Activated naive CD8-positive, alpha-beta T cell treated with anti-CD3 and anti-CD28 coated beads, Interleukin-2, amount 10 ng/mL, durations not matched to agents 7 days and 5 days (primary cell): ENCODE measurements around the gene PFDN2. TPM values are rescaled to one million over a fixed set of nuclear protein-coding genes. Genes with fewer than 3 reads are reported as not detected.
A peak's percentile ranks its signal among the peaks of the same experiment; 100 is the strongest.

Experiments used
- ATAC-seq: fragments of 150-1000 bp; cut with Tn5 transposase; one replicate; pipeline ENCODE4 v1.10.0; 2021; ENCODE audit warnings: low read depth, moderate library complexity
- POLR2A ChIA-PET: fragments of 350-600 bp; sonication (Branson Sonifier 250); formaldehyde crosslinking; loops from one replicate; lab custom pipeline; 2021; ENCODE audit warnings: antibody characterized with exemption; lab: Charles Lee
- DNase-seq: peaks from one replicate; pipeline ENCODE4 v3.0.0; 2021
- H3K27ac Mint-ChIP-seq: one replicate; pipeline ENCODE4 v1.8.0; 2022; ENCODE audit warnings: mild to moderate bottlenecking, mixed read lengths
- H3K27me3 Mint-ChIP-seq: one replicate; pipeline ENCODE4 v1.8.0; 2022; ENCODE audit warnings: mild to moderate bottlenecking, moderate library complexity, mixed read lengths
- H3K36me3 Mint-ChIP-seq: one replicate; pipeline ENCODE4 v1.8.0; 2021; ENCODE audit warnings: mild to moderate bottlenecking, mixed read lengths
- H3K4me1 Mint-ChIP-seq: one replicate; pipeline ENCODE4 v1.8.0; 2021; ENCODE audit warnings: mixed read lengths
- H3K4me3 Mint-ChIP-seq: one replicate; pipeline ENCODE4 v1.8.0; 2022; ENCODE audit warnings: mild to moderate bottlenecking, moderate library complexity, mixed read lengths
- H3K9me3 Mint-ChIP-seq: one replicate; pipeline ENCODE4 v1.8.0; 2021; ENCODE audit warnings: mixed read lengths
- total RNA-seq, 2 experiments: library from RNA; stranded (reverse); gene quantifications; one replicate each; pipeline ENCODE4 v1.2.3, GENCODE V29; 2021

Gene PFDN2
- total RNA-seq, 2 experiments from 2014 or later, result 54.1 to 62.3 TPM

DNA sequence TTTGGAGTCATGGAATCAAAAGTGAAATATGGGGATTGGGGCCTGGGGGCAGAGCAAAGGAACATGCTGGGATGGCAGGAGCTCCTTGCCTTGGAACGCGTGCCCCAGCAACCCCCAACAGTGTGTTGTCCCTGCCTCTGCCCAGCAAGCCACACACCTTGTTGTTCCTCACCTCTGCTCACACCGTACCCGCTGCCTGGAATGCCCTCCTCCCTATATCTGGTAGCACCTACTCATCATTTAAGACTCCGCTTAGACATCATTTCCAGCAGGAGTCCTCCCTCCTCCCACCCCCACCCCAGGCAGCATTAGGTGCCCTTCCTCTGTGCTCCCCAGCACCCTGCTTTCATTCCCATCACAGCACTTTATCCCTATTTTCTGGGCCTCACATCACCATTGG, 36.3 kb downstream of the PFDN2 start:
- DNase-seq (no peak), ATAC-seq (no peak)
- Mint-ChIP-seq H3K36me3 (no peaks in the 10 kb centered on the region), H3K27ac (no peak overlapping the region), H3K4me1 (peaks cover 7% of the 10 kb centered on the region), H3K4me3 (no peak overlapping the region), H3K27me3 (no peaks in the 10 kb centered on the region), H3K9me3 (no peaks in the 10 kb centered on the region)
- POLR2A ChIA-PET, result interaction anchor here (2.3 kb wide), 1 partner anchor 11 kb away, joined by 6 read pairs; the partner anchor contains the start of gene ARHGAP30

DNA sequence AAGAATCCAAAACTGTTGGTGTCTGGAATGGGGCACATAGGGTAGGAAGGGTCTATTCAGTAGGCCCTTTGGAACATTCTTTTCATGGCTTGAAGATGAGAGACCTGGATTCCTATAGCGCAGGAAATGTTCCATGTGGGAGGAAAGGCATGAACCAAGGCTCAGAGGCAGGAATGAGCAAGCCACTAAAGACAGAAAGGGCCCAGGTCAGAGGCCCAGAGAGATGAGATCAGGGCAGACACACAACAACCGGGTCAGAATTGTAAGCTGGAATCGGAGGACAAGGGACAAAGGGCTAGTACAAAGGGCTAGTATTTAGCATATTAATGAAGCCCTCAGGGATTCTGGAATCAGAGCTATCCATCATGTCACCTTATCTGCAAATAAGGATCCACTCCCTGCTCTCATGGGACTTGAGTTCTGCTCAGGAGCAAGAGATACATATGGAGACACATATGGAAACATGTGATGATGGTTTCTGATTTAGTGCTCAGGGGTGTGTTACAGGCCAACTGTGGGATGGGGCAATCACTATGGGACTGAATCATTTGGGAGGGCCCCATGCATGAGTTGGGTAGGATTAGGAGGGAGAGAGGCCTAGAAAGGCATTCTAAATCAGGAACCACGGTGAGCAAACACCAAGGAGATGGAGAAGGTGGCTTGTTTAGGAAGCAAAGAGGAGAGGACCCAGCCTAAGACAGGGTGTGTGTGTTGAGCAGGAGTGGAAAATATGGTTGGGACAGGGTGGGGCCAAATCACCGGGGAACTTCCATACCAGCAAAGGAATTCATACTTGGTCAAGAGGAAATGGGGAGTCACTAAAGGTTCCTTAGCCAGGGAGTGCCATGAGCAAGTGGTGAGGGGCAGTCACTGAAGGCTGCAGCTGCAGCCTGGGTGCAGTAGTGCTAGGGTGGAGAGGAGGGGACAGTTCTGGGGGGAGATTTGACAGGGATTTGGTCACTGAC, 37.1 kb downstream of the PFDN2 start:
- H3K4me3 Mint-ChIP-seq, result no peak overlapping the region
- DNase-seq (no peak), ATAC-seq (no peak)
- H3K4me1 Mint-ChIP-seq, result peaks cover 7% of the 10 kb centered on the region
- no peaks in the 10 kb centered on the region for H3K27me3 Mint-ChIP-seq
- H3K9me3 Mint-ChIP-seq, result no peaks in the 10 kb centered on the region
- H3K27ac Mint-ChIP-seq, result no peak overlapping the region
- no peaks in the 10 kb centered on the region for H3K36me3 Mint-ChIP-seq
- POLR2A ChIA-PET, result interaction anchor here (2.3 kb wide), 1 partner anchor 11 kb away, joined by 6 read pairs; the partner anchor contains the start of gene ARHGAP30

DNA sequence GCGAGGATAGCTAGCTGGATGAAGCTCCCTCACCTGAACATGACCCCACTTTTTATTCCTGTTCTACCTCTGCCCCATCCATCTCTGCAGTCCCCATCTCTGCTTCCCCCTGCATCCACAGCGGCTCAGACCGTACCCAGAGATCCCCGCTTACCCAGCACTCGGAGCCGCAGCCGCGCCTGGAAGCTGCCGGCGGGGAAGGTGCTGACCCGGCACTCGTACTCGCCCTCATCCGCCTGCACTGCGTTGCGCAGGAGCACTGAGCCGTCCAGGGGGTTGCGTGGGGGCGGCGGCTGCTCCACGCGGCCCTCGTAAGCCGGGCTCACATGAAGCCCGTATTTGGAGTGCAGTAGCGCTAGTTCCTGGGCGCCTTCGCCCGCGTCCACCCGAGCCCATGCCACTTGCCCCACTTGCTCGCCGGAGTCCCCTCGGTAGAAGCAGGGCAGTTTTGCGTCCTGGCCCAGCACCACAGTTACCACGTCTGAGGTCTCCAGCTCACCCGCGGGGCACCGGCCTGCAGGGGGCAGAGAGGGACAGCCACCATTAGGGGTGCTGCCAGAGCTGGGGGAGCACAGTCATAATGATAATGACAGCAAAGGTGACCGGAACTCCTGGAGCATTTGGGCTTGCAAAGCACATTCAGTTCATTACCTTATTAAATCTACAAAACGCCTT, 38.3 kb downstream of the PFDN2 start:
- no peaks in the 10 kb centered on the region for H3K27me3 Mint-ChIP-seq
- H3K27ac Mint-ChIP-seq, result no peak overlapping the region
- no peak overlapping the region for H3K4me3 Mint-ChIP-seq
- POLR2A ChIA-PET, result interaction anchor here (1.2 kb wide), 1 partner anchor 10 kb away, joined by 8 read pairs; the partner anchor contains the start of gene ARHGAP30
- no peaks in the 10 kb centered on the region for H3K9me3 Mint-ChIP-seq
- H3K36me3 Mint-ChIP-seq, result no peaks in the 10 kb centered on the region
- DNase-seq, result no peak
- H3K4me1 Mint-ChIP-seq, result peaks cover 7% of the 10 kb centered on the region
- ATAC-seq, result no peak

DNA sequence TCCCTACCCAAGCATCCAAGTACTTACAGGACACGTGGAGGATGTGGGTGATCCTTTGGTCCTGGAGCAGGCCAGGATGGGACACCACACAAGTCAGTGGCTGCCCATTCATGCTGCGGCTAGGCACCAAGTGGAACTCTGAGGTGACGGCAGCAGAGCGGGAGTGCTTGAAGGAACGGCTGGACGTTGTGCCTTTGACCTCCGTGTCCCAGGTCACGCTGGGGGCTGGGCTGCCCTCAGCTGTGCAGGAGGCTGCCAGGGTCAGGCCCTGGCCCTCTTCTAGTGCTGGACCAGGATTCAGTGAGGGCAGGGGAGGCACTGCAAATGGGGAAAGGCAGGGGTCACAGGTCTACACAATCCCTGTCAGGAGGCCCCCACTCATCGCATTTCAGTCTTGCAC, 40.4 kb downstream of the PFDN2 start:
- H3K4me3 Mint-ChIP-seq, result no peak overlapping the region
- ATAC-seq, result no peak
- H3K36me3 Mint-ChIP-seq, result no peaks in the 10 kb centered on the region
- POLR2A ChIA-PET, result no interaction called here
- DNase-seq, result no peak
- H3K27me3 Mint-ChIP-seq, result no peaks in the 10 kb centered on the region
- no peaks in the 10 kb centered on the region for H3K9me3 Mint-ChIP-seq
- H3K27ac Mint-ChIP-seq, result no peak overlapping the region
- H3K4me1 Mint-ChIP-seq, result peaks cover 20% of the 10 kb centered on the region

DNA sequence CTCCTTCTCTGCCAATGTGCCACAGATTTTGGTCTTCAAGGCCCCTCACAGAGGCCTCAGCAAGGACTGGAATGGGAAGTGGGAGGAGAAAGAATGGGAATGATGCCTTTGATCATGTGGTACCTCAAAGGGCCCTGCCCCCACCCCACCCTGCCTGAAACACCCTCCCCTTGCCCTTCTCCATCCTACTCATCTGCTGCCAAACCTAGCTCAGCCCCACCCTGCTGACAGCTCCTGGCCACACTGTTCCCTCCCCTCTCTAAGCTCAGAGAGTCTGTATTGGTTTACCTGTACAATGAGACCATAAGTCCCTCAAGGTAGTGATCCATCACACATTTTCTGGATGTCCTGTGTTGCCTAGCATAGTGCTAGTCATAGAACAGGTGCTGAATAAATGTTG, 41.4 kb downstream of the PFDN2 start:
- Mint-ChIP-seq H3K27me3 (no peaks in the 10 kb centered on the region), H3K27ac (no peak overlapping the region)
- POLR2A ChIA-PET, result no interaction called here

DNA sequence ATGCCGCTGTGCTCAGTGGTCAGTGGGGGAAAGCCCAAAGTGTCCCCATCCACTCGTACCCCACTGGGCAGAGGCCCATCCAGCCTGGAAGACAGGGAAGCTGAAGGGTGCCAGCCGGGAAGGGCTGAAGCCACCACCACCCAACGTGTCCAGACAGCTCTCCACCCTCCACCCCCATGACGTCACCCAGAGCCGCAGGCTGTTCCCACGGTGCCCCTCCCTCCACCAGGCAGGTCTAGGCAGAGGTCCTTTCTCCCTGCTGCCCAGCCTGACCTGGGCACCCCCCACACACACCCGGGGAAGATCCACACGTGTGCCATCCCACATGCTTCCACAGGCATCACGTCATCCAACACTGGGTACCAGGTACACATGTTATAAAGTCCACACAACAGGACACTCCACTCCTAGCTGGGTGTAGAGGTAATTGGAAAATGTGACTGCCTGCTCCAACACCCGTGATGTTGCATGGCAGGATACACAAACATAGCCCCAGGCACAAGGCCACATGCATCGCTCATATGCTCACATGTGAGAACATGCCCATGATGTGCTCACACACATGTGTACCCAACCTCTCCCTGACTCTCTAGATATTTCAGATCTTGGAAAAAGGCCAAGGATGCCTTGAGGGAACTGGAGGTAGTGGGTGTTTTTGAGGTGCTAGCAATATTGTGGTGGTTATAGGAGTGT, 43.0 kb downstream of the PFDN2 start:
- DNase-seq (no peak), ATAC-seq (no peak)
- Mint-ChIP-seq H3K27me3 (no peaks in the 10 kb centered on the region), H3K27ac (peak overlapping the region; percentile 46), H3K36me3 (no peaks in the 10 kb centered on the region), H3K4me3 (no peak overlapping the region), H3K4me1 (peaks cover 33% of the 10 kb centered on the region), H3K9me3 (no peaks in the 10 kb centered on the region)
- POLR2A ChIA-PET, result interaction anchor here (0.6 kb wide), 1 partner anchor 19 kb away, joined by 3 read pairs; no protein-coding TSS in a partner anchor

More for the DNA sequence above, 41.4 kb downstream of the PFDN2 start:
- Mint-ChIP-seq H3K9me3 (no peaks in the 10 kb centered on the region), H3K36me3 (no peaks in the 10 kb centered on the region), H3K4me3 (no peak overlapping the region), H3K4me1 (peaks cover 27% of the 10 kb centered on the region)
- DNase-seq (no peak), ATAC-seq (no peak)

DNA sequence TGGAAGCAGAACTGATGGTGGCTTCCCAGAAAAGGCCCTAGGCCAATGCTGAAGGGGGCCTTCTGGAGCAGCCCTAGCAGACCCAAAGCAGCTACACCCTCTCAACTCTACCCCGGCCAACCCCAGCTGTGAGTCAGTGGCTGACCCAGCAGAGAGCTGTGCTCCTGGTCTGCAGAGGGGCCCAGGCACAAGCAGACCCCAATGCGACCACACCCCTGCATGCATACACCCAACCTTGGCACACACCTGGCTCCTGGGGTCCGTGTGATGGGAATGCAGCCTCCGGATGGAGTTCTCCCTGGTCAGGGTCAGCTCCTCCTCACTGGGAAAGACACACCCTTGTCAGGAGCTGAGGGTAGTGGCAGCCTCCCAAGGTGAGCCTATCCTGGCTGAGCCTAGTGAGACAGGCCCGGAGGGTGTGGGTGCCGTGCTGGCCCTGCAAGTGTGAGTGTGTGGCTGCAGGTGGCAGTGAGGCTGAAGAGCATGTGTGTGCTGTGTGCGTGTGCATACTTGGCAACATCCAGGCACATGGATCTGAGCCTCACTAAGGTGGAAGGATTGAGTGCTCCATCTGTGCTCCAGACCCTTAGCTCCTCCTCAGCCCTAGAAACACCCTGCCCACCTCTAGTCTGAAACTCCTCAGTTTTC, 44.2 kb downstream of the PFDN2 start:
- no peak overlapping the region for H3K4me3 Mint-ChIP-seq
- H3K9me3 Mint-ChIP-seq, result no peaks in the 10 kb centered on the region
- peaks cover 33% of the 10 kb centered on the region for H3K4me1 Mint-ChIP-seq
- peaks cover 8% of the 10 kb centered on the region for H3K36me3 Mint-ChIP-seq
- ATAC-seq (no peak), DNase-seq (no peak)
- H3K27ac Mint-ChIP-seq, result peak overlapping the region; percentile 46
- POLR2A ChIA-PET, result interaction anchor here (0.6 to 0.8 kb wide), 2 partner anchors 14 to 82 kb away, joined by 3 to 4 read pairs; no protein-coding TSS in a partner anchor
- no peaks in the 10 kb centered on the region for H3K27me3 Mint-ChIP-seq

DNA sequence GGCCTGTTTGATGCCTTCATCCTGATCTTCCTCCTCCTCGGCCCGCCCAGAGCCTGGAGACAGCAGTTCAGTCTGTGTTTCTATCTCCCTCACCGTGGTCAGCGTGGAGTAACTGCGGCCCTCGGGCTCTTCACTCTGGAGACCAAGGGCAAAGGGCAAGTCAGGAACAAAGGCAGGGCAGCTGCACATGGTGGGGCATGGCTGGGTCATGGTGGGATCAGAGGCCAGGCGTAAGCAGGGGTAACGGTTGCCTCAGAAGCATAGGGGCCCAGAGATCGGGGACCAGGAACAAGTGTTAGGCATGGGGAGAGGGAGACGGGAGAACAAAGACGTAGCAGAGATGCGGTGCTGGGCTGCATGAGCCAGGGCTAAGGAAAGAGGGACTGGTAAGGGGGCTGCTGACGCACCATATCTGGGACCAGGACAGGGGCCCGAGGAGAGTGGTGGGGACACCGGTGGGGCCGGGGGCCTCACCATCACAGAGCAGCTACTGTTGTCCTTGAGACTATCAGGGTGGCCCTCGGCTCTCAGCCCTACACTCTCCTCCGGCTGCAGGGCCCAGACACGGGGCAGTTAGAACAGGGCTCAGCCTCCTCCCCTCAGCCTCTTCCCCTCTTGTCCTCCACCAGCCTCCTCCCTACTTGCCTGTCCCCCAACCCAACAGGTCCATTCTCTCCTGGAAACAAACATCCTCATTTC, 44.9 kb downstream of the PFDN2 start:
- ATAC-seq (no peak), DNase-seq (no peak)
- POLR2A ChIA-PET, result interaction anchor here (7.7 kb wide), 1 partner anchor 25 kb away, joined by 118 read pairs; the partner anchor contains the start of gene KLHDC9
- peaks cover 13% of the 10 kb centered on the region for H3K36me3 Mint-ChIP-seq
- H3K4me3 Mint-ChIP-seq, result no peak overlapping the region
- H3K4me1 Mint-ChIP-seq, result peaks cover 33% of the 10 kb centered on the region
- no peaks in the 10 kb centered on the region for H3K9me3 Mint-ChIP-seq
- no peaks in the 10 kb centered on the region for H3K27me3 Mint-ChIP-seq
- peak overlapping the region; percentile 34 for H3K27ac Mint-ChIP-seq

DNA sequence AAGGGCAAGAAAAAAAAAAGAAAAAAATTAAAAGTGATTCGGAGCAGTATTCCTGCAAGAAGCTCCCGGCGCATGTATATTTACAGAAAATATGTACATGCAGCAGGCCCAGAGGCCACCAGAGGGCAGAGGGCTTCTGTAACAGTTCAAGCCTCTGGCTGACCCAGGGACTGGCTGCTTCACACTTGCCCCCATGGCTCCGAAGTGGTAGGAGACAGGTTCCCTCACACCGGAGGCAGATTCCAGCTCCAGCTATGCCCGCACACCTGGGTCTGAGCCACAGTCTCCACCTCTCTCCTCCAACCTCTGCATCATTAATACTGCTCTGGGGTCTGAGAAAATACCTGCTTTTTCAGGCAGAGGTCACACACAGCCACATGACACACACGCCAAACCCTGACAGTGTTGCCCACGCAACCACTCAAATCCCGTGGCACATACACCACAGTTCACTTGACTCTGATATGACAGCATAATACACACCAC, 45.9 kb downstream of the PFDN2 start:
- Mint-ChIP-seq H3K4me1 (peaks cover 38% of the 10 kb centered on the region), H3K27ac (peak overlapping the region; percentile 74), H3K27me3 (no peaks in the 10 kb centered on the region), H3K4me3 (no peak overlapping the region), H3K36me3 (peaks cover 20% of the 10 kb centered on the region), H3K9me3 (no peaks in the 10 kb centered on the region)
- no peak for ATAC-seq
- POLR2A ChIA-PET, result interaction anchor here (0.8 to 7.7 kb wide), 7 partner anchors 10 to 70 kb away, joined by 3 to 159 read pairs (median 4); partner anchors contain the start of genes KLHDC9, NIT1, PFDN2 and USF1
- DNase-seq, result peak; percentile 62

DNA sequence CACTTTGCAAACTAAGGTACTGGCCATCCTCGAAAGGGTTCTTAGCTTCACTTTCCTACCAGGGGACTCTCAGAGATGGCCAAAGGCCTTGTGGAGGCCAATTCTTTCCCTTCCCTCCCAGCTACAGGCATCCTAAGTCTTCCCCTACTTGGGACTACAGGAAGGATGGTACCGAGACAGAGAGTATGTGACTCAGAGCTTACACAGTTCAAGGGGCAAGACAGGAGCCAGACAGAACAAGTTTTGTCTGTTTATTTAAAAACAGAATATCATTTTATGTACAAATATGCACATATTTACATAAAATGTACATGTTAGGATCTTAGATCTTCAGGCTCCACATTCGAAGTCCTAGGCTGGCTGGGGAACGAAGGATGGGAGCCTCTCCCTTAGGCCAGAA, 47.1 kb downstream of the PFDN2 start:
- ATAC-seq (no peak), DNase-seq (no peak)
- Mint-ChIP-seq H3K4me3 (peak overlapping the region; percentile 100), H3K27me3 (no peaks in the 10 kb centered on the region), H3K27ac (peak overlapping the region; percentile 100), H3K9me3 (no peaks in the 10 kb centered on the region), H3K36me3 (peaks cover 29% of the 10 kb centered on the region), H3K4me1 (peaks cover 44% of the 10 kb centered on the region)
- POLR2A ChIA-PET, result interaction anchor here (0.5 to 7.7 kb wide), 14 partner anchors 9 to 71 kb away, joined by 3 to 159 read pairs (median 6); partner anchors contain the start of genes F11R, KLHDC9, NIT1 and PFDN2

DNA sequence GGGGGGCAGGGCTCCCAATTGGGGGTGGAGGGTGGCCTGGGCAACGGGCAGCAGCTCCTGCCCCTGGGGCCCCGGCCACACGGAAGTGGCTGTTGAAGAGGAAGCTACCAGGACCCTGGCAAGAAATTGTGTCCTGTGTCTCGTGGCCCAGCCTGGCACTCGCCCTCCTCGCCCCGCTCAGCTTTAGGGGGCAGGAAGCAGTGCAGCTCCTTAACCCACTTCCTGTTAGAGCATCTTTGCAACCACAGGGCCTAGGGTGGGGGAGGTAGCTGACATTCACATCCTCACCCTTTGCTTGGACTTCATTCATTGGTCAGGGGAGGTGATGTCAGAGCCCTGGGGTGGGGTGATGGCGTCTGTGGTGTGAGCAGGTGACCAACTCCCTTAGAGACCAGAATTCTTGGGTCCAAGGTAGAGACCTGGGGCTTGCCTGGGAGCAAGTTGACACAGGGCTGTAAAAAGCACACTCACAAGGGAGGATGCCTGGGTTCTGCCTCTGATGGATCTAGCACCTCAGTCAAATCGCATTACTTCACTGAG, 48.0 kb downstream of the PFDN2 start, which contains the start of gene ARHGAP30:
TSS of gene ARHGAP30 (minus strand) at position 161 of the 540 bp plus-strand sequence. CDS start 267 bp downstream, outside the sequence.
- DNase-seq (peak; percentile 78), ATAC-seq (peak; percentile 79)
- POLR2A ChIA-PET, result interaction anchor here (0.5 to 7.7 kb wide), 26 partner anchors 9 to 362 kb away, joined by 3 to 159 read pairs (median 5); partner anchors contain the start of genes DEDD, F11R, KLHDC9 and NIT1
- Mint-ChIP-seq H3K27me3 (no peaks in the 10 kb centered on the region), H3K27ac (peak within 1 kb of the TSS; percentile 100), H3K4me3 (peak within 1 kb of the TSS; percentile 100), H3K36me3 (peaks cover 29% of the 10 kb centered on the region), H3K9me3 (no peaks in the 10 kb centered on the region), H3K4me1 (peaks cover 47% of the 10 kb centered on the region)
